ENCODE measurements around the gene SIGLEC9.

SIGLEC9 gene

GRCh38 chr19:51124729-51125128 lies at the start of gene SIGLEC9:
SIGLEC9 (plus strand) TSS chr19:51124906; CDS start chr19:51124975, 69 bp downstream.
- DNase-seq (ENCODE audit: low read depth), result no peak

GRCh38 chr19:51075998-51076397 lies 48.7 kb upstream of the SIGLEC9 start:
- no peak for DNase-seq (ENCODE audit: low read depth)

GRCh38 chr19:51076631-51077213 lies 48.0 kb upstream of the SIGLEC9 start:
- no peak for DNase-seq (ENCODE audit: low read depth)

- no peak for DNase-seq (ENCODE audit: low read depth)
Observed at GRCh38 chr19:51078104-51078503, 46.6 kb upstream of the SIGLEC9 start.

GRCh38 chr19:51078731-51079130 lies 46.0 kb upstream of the SIGLEC9 start:
- DNase-seq (ENCODE audit: low read depth), result no peak

- DNase-seq (ENCODE audit: low read depth), result no peak
Observed at GRCh38 chr19:51079481-51080110, 45.1 kb upstream of the SIGLEC9 start.

GRCh38 chr19:51081476-51081875 lies 43.2 kb upstream of the SIGLEC9 start:
- DNase-seq (ENCODE audit: low read depth), result no peak

GRCh38 chr19:51082611-51083010 lies 42.1 kb upstream of the SIGLEC9 start, which contains the start of gene KLK14:
KLK14 (minus strand) TSS chr19:51082887; CDS start chr19:51082614, 273 bp downstream.
- DNase-seq (ENCODE audit: low read depth), result no peak

- no peak for DNase-seq (ENCODE audit: low read depth)
Observed at GRCh38 chr19:51083181-51083580, 41.5 kb upstream of the SIGLEC9 start.

- no peak for DNase-seq (ENCODE audit: low read depth)
Observed at GRCh38 chr19:51083783-51084182, 40.9 kb upstream of the SIGLEC9 start.

GRCh38 chr19:51084505-51084904 lies 40.2 kb upstream of the SIGLEC9 start:
- no peak for DNase-seq (ENCODE audit: low read depth)

GRCh38 chr19:51086153-51086850 lies 38.4 kb upstream of the SIGLEC9 start:
- DNase-seq (ENCODE audit: low read depth), result no peak

GRCh38 chr19:51089786-51090185 lies 34.9 kb upstream of the SIGLEC9 start:
- DNase-seq (ENCODE audit: low read depth), result no peak

- no peak for DNase-seq (ENCODE audit: low read depth)
Observed at GRCh38 chr19:51090471-51090870, 34.2 kb upstream of the SIGLEC9 start.

- DNase-seq (ENCODE audit: low read depth), result no peak
Observed at GRCh38 chr19:51091126-51091525, 33.6 kb upstream of the SIGLEC9 start.

GRCh38 chr19:51091895-51092873 lies 32.5 kb upstream of the SIGLEC9 start:
- DNase-seq (ENCODE audit: low read depth), result no peak

- no peak for DNase-seq (ENCODE audit: low read depth)
Observed at GRCh38 chr19:51093101-51093500, 31.6 kb upstream of the SIGLEC9 start.

- DNase-seq (ENCODE audit: low read depth), result peak; percentile 10
Observed at GRCh38 chr19:51093510-51094345, 31.0 kb upstream of the SIGLEC9 start.

- DNase-seq (ENCODE audit: low read depth), result peak; percentile 21
Observed at GRCh38 chr19:51094696-51095279, 29.9 kb upstream of the SIGLEC9 start.

GRCh38 chr19:51096473-51097165 lies 28.1 kb upstream of the SIGLEC9 start:
- peak; percentile 29 for DNase-seq (ENCODE audit: low read depth)

Measured in ELR (cell line).